Left ventricle myocardium inferior (tissue), 1 donor: ENCODE data around the gene MRAP2. TPM values are rescaled to one million over a fixed set of nuclear protein-coding genes. Genes with fewer than 3 reads are reported as not detected.

Experiments used
- DNase-seq: peaks from one replicate; pipeline ENCODE4 v3.0.0-alpha.2; 2020
- H3K27ac ChIP-seq: fragments of 200-600 bp; replicated peaks from 2 replicates; pipeline ENCODE4 v1.8.0; 2021
- H3K27me3 ChIP-seq: fragments of 200-600 bp; 2 replicates; pipeline ENCODE4 v1.8.0; 2021; ENCODE audit warnings: low read depth
- H3K36me3 ChIP-seq: fragments of 200-600 bp; 2 replicates; pipeline ENCODE4 v1.8.0; 2021
- H3K4me1 ChIP-seq: fragments of 200-600 bp; 2 replicates; pipeline ENCODE4 v1.8.0; 2021
- H3K4me3 ChIP-seq: fragments of 200-600 bp; 2 replicates; pipeline ENCODE4 v1.8.0; 2021; ENCODE audit warnings: mild to moderate bottlenecking, moderate library complexity
- H3K9me3 ChIP-seq: fragments of 200-600 bp; replicated peaks from 2 replicates; pipeline ENCODE4 v1.8.0; 2021
- intact Hi-C: fragments of 100-400 bp; cut with micrococcal nuclease; formaldehyde crosslinking; loops from one replicate; pipeline ENCODE4 v1.11.0; 2022
- total RNA-seq: library from RNA; stranded (reverse); fragmentation: NEBNext Ultra II Directional; extraction: Animal tissue kit (Norgen Biotek cat#: 25700); gene quantifications from one replicate; pipeline ENCODE4 v1.2.1, GENCODE V29; 2021
- TF ChIP-seq, protein P1 (sequence below): fragments of 200-600 bp; IDR thresholded peaks from 2 replicates; pipeline ENCODE4 v1.8.0; 2021; ENCODE audit warnings: antibody characterized with exemption, mild to moderate bottlenecking, borderline replicate concordance
- donor health status: DM: no; HTN: yes; CAD: no; lungs with severe emphysema.

The MRAP2 gene
- total RNA-seq, 1 donor from 2014 or later: 0.16 TPM

DNA sequence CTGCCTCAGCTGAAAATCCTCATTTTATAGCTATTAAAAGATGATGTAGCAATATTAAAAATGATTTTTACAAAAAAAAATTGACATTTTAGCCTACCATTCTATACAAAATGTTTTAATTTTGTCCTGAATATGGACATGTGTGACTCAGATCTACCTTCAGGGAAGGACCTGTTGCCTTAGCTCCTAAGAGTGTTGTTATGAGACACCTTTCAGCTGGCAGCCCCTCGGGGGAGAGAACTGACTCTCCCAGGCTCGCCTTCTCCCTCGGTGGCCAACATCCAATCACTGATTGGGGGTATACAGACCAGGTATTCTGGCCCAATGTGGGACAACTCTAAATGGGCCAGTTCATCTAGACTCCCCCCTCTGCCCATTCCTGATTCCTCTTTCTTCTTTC is 32.5 kb upstream of the MRAP2 start:
- Histone ChIP-seq H3K4me1 (no peaks in the 10 kb centered on the region), H3K27ac (no peak overlapping the region), H3K36me3 (no peaks in the 10 kb centered on the region), H3K27me3 (peaks cover 22% of the 10 kb centered on the region), H3K9me3 (peaks cover 3% of the 10 kb centered on the region), H3K4me3 (no peak overlapping the region)
- TF ChIP-seq, protein P1, sequence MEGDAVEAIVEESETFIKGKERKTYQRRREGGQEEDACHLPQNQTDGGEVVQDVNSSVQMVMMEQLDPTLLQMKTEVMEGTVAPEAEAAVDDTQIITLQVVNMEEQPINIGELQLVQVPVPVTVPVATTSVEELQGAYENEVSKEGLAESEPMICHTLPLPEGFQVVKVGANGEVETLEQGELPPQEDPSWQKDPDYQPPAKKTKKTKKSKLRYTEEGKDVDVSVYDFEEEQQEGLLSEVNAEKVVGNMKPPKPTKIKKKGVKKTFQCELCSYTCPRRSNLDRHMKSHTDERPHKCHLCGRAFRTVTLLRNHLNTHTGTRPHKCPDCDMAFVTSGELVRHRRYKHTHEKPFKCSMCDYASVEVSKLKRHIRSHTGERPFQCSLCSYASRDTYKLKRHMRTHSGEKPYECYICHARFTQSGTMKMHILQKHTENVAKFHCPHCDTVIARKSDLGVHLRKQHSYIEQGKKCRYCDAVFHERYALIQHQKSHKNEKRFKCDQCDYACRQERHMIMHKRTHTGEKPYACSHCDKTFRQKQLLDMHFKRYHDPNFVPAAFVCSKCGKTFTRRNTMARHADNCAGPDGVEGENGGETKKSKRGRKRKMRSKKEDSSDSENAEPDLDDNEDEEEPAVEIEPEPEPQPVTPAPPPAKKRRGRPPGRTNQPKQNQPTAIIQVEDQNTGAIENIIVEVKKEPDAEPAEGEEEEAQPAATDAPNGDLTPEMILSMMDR: no peak
- intact Hi-C loops: no loop called here
- no peak for DNase-seq

DNA sequence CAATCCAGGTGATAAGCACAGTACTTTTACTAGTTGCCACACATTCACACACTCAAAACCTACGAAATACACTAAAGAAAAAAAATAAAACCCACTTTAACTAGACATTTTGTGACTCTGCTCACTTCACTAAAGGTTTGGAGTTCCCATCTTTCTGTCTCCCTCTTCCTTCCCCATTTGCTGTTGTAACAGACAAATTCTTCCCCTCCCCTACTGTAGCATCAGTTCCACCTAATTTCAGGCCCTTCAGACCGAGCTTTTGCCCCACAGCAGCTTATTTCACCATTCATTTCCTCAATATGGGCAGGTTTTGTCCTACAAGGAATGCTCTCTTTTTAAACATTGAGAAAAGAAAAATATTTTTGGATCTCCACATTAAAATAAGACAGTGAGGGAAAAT is 31.3 kb upstream of the MRAP2 start:
- H3K27me3 ChIP-seq: peaks cover 22% of the 10 kb centered on the region
- H3K9me3 ChIP-seq: no peaks in the 10 kb centered on the region
- TF ChIP-seq, protein P1: no peak
- DNase-seq: no peak
- no peaks in the 10 kb centered on the region for H3K4me1 ChIP-seq
- no peak overlapping the region for H3K4me3 ChIP-seq
- intact Hi-C loops: no loop called here
- no peak overlapping the region for H3K27ac ChIP-seq
- H3K36me3 ChIP-seq: no peaks in the 10 kb centered on the region

DNA sequence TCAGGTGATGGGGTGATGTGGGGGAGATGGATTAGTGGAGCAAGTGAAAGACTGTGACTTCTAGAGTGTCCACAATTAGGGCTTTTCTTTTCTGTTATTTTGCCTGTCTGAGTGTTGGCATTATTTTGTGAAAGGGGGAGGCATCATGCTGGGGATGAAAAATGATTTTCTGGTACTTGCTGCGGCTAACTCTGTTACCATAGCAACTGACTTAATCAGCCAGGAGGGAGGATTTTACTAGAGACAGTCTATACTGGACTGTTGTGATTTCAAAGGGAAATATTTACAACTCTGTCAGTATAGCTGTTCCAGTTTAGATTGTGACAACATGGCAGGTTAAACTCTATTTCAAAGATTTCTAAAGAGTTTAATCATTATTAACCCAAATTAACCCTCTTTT is 30.4 kb upstream of the MRAP2 start:
- H3K9me3 ChIP-seq: no peaks in the 10 kb centered on the region
- H3K27ac ChIP-seq: no peak overlapping the region
- TF ChIP-seq, protein P1: no peak
- no peaks in the 10 kb centered on the region for H3K4me1 ChIP-seq
- intact Hi-C loops: no loop called here
- H3K36me3 ChIP-seq: no peaks in the 10 kb centered on the region
- peaks cover 22% of the 10 kb centered on the region for H3K27me3 ChIP-seq
- no peak overlapping the region for H3K4me3 ChIP-seq
- DNase-seq: no peak

DNA sequence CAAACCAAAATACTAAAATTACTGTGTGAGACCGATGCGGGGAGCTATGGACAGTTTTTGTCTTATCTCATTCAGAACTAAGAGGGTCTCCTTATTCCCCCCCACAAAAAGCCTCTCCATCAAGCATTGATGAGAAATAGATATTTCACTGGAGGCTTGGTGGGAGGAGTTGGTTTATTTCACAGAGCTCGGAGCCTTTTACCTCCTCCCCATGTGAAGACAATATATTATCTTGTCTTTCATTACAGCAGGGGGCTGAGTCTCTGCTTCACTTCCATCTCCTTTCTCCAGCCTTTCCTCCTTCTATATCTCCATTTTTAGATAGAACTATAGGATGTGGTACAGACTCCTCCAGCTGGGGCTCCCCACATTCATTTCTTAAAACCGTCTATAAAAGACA is 29.9 kb upstream of the MRAP2 start:
- no peak for DNase-seq

DNA sequence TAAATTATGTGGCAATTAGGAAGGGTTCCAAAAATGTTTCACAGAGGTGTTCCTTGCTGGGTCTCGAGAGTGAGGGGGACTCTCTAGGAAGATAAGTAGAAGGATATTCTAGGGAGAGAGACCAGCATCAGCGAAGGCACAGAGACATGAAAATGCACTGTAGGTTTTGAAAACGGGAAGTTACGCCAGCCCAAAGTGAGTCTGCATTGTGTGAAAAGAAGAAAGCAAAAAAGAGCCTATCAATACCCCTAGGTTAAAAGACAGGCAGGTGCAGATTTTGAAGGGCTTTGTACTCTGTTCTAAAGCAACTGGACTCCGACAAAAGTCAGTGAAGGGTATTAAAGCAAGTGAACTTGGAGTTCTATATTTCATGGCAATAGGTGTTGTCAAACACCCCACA is 25.7 kb upstream of the MRAP2 start:
- H3K4me3 ChIP-seq: no peak overlapping the region
- peaks cover 15% of the 10 kb centered on the region for H3K27me3 ChIP-seq
- H3K27ac ChIP-seq: no peak overlapping the region
- TF ChIP-seq, protein P1: no peak
- H3K4me1 ChIP-seq: no peaks in the 10 kb centered on the region
- intact Hi-C loops: no loop called here
- DNase-seq: no peak
- no peaks in the 10 kb centered on the region for H3K9me3 ChIP-seq
- H3K36me3 ChIP-seq: no peaks in the 10 kb centered on the region

More for the DNA sequence above, 29.9 kb upstream of the MRAP2 start:
- Histone ChIP-seq H3K36me3 (no peaks in the 10 kb centered on the region), H3K4me1 (no peaks in the 10 kb centered on the region), H3K9me3 (no peaks in the 10 kb centered on the region), H3K27me3 (peaks cover 22% of the 10 kb centered on the region), H3K27ac (no peak overlapping the region), H3K4me3 (no peak overlapping the region)
- TF ChIP-seq, protein P1: no peak
- intact Hi-C loops: no loop called here

DNA sequence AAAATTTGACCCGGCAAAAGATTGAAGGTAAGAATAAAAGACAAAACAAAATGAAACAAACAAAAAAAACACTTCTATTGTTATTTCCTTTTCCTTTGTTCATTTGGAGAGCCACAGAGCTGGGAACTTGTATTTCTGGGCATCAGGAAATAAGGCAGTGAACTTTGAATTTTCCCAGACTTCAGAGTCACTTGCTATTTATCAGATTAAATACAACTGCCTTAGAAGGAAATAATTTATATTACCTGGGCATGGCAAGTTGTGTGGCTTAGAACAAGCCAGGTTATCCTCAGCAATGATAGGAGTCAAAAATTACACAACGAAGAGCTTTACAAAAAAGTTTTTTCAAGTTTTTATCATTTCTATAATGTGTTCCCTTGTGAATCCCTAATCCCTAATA is 20.2 kb upstream of the MRAP2 start:
- intact Hi-C loops: no loop called here
- no peak for DNase-seq
- Histone ChIP-seq H3K4me3 (no peak overlapping the region), H3K27me3 (peaks cover 7% of the 10 kb centered on the region), H3K4me1 (no peaks in the 10 kb centered on the region), H3K36me3 (no peaks in the 10 kb centered on the region), H3K9me3 (no peaks in the 10 kb centered on the region), H3K27ac (no peak overlapping the region)
- TF ChIP-seq, protein P1: no peak
